Spleen (tissue), 11 donors: ENCODE measurements around the gene SIGLEC8. TPM values are rescaled to one million over a fixed set of nuclear protein-coding genes. Genes with fewer than 3 reads are reported as not detected.
"Not testable (repeated sequence)": the region's sequence is repeated elsewhere in the genome, so short reads cannot be mapped to it uniquely, and the experiment has no call there.

Experiments
- DNase-seq: peaks from one replicate; pipeline ENCODE4 v3.0.0-alpha.2; 2020
- H3K27ac ChIP-seq, 8 donors: fragments of 200-600 bp; sonication (generic) in 7 of 8; 1 replicate in 4 of 8; 2 replicates in 4 of 8; pipeline versions ENCODE4 v1.5.0 to v1.8.0; 2016 to 2021; ENCODE audit warnings: inconsistent platforms in 4 of 8, mild to moderate bottlenecking in 4 of 8, moderate library complexity in 1 of 8
- H3K27me3 ChIP-seq, 7 donors: fragments of 200-600 bp; sonication (generic) in 6 of 7; replicated peaks in 1 of 7; 1 replicate in 4 of 7; 2 replicates in 3 of 7; pipeline versions ENCODE4 v1.5.0 to v1.8.0; 2016 to 2021; ENCODE audit warnings: inconsistent platforms in 3 of 7, mild to moderate bottlenecking in 1 of 7
- H3K36me3 ChIP-seq, 6 donors: fragments of 200-600 bp; sonication (generic) in 5 of 6; 1 replicate in 4 of 6; 2 replicates in 2 of 6; pipeline versions ENCODE4 v1.5.0 to v1.8.0; 2016 to 2021; ENCODE audit warnings: inconsistent platforms in 2 of 6
- H3K4me1 ChIP-seq, 6 donors: fragments of 200-600 bp; sonication (generic) in 5 of 6; 1 replicate in 3 of 6; 2 replicates in 3 of 6; pipeline versions ENCODE4 v1.5.0 to v1.8.0; 2016 to 2021; ENCODE audit warnings: inconsistent platforms in 3 of 6
- H3K4me3 ChIP-seq, 8 donors: fragments of 200-600 bp; sonication (generic) in 7 of 8; 1 replicate in 4 of 8; 2 replicates in 4 of 8; pipeline versions ENCODE4 v1.5.0 to v1.8.0; 2016 to 2021; ENCODE audit warnings: inconsistent platforms in 4 of 8, mild to moderate bottlenecking in 4 of 8, moderate library complexity in 2 of 8
- H3K9me3 ChIP-seq, 8 donors: fragments of 200-600 bp; sonication (generic) in 7 of 8; 1 replicate in 4 of 8; 2 replicates in 4 of 8; pipeline versions ENCODE4 v1.5.0 to v1.8.0; 2016 to 2021; ENCODE audit warnings: inconsistent platforms in 4 of 8
- POLR2A ChIP-seq, 3 donors: fragments of 450-650 bp; IDR thresholded peaks; one replicate each; pipeline ENCODE4 v1.5.1; 2017; ENCODE audit warnings: antibody characterized with exemption in 3 of 3, mild to moderate bottlenecking in 1 of 3
- POLR2AphosphoS5 ChIP-seq, 3 donors: sonication (generic); formaldehyde crosslinking; IDR thresholded peaks; one replicate each; pipeline ENCODE4 v1.5.1; 2017; ENCODE audit warnings: antibody characterized with exemption in 3 of 3
- WGBS, 5 donors: extraction: QIAGEN DNeasy Blood & Tissue Kit in 3 of 5; methylation state at CpG; one replicate each; pipeline versions ENCODE4 v1.1.5 to v1.1.7; 2013 to 2018; 5-methylcytosine and 5-hydroxymethylcytosine counted together
- intact Hi-C: fragments of 100-400 bp; cut with DNase I; formaldehyde crosslinking; loops from one replicate; pipeline ENCODE4 v1.15.0; 2023; ENCODE audit warnings: low total_unique reads
- polyA plus RNA-seq, 3 donors: library from polyadenylated mRNA; stranded (reverse); fragments of 200-250 nt; gene quantifications; one replicate each; pipeline ENCODE4 v1.2.1, GENCODE V29; 2013
- total RNA-seq, 7 donors: library from RNA; depleted of rRNA in 3 of 7; stranded (reverse); fragments of >200 nt in 3 of 7; fragmentation: NEBNext Ultra II Directional in 4 of 7; extraction: Animal tissue kit (Norgen Biotek cat#: 25700) in 4 of 7; gene quantifications; one replicate each; pipeline versions ENCODE4 v1.1.0 to v1.2.1, GENCODE V29; 2016 to 2021
- TF ChIP-seq, protein P1 (sequence below), 11 experiments: fragments of 200-600 bp in 7 of 11; fragments of 450-650 bp in 4 of 11; sonication (generic) in 4 of 11; IDR thresholded peaks in 8 of 11; conservative IDR thresholded peaks in 3 of 11; 1 replicate in 7 of 11; 2 replicates in 4 of 11; pipeline versions ENCODE4 v1.4.0 to v1.8.0; 2016 to 2021; ENCODE audit warnings: antibody characterized with exemption in 11 of 11, inconsistent platforms in 4 of 11, mild to moderate bottlenecking in 1 of 11
- donor health status: healthy with polysubstance abuse.
- donor health status: DM: no; HTN: no; CAD: no; lungs with moderate emphysema.
- donor health status: DM: no; HTN: no; CAD: no.
- donor health status: Bipolar disorder and iron deficiency.
- donor health status: healthy.
- donor health status: DM: no; HTN: no; CAD: no.
- donor health status: DM: yes; HTN: yes; CAD: no.

Gene SIGLEC8
- total and polyA plus RNA-seq, 10 donors = 1.1 to 39.3 (median 6.2) TPM

DNA sequence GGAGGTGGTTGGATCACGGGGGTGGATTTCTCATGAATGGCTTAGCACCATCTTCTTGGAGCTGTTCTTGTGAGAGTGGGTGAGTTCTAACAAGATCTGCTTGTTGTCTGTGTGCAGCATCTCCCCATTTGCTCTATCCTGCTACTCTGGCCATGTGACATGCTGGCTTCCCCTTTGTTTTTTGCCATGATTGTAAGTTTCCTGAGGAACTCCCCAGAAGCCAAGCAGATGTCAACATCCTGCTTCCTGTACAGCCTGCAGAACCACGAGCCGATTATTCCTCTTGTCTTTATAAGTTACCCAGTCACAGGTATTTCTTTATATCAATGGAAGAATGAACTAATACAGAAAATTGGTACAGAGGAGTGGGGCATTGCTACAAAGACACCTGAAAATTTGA, 45.6 kb upstream of the SIGLEC8 start:
- TF ChIP-seq POLR2A (IDR thresholded peaks at IDR 0.05) (no peak), POLR2AphosphoS5 (IDR thresholded peaks at IDR 0.05) (no peak)
- TF ChIP-seq, protein P1, sequence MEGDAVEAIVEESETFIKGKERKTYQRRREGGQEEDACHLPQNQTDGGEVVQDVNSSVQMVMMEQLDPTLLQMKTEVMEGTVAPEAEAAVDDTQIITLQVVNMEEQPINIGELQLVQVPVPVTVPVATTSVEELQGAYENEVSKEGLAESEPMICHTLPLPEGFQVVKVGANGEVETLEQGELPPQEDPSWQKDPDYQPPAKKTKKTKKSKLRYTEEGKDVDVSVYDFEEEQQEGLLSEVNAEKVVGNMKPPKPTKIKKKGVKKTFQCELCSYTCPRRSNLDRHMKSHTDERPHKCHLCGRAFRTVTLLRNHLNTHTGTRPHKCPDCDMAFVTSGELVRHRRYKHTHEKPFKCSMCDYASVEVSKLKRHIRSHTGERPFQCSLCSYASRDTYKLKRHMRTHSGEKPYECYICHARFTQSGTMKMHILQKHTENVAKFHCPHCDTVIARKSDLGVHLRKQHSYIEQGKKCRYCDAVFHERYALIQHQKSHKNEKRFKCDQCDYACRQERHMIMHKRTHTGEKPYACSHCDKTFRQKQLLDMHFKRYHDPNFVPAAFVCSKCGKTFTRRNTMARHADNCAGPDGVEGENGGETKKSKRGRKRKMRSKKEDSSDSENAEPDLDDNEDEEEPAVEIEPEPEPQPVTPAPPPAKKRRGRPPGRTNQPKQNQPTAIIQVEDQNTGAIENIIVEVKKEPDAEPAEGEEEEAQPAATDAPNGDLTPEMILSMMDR (IDR thresholded peaks at IDR 0.05 in 8 of 11, conservative IDR thresholded peaks at IDR 0.05 in 3 of 11) = no peak
- peaks cover 0 to 12% (median 0%) of the 10 kb centered on the region in 8 donors for H3K9me3 ChIP-seq
- peaks cover 0 to 34% (median 12%) of the 10 kb centered on the region in 6 donors for H3K4me1 ChIP-seq
- H3K27ac ChIP-seq = peak overlapping the region in 3 of 8 donors; percentile 28 to 60 (median 38)
- H3K27me3 ChIP-seq = peaks cover 0 to 15% (median 0%) of the 10 kb centered on the region in 7 donors
- H3K4me3 ChIP-seq = no peak overlapping the region
- WGBS, 5 donors = 38 to 53% (median 48%) methylated on average over 3 of the region's 3 CpGs
- no peaks in the 10 kb centered on the region for H3K36me3 ChIP-seq
- DNase-seq = no peak
- intact Hi-C loops = no loop called here

- TF ChIP-seq POLR2A (IDR thresholded peaks at IDR 0.05) = no peak
- TF ChIP-seq, protein P1 (IDR thresholded peaks at IDR 0.05 in 8 of 11, conservative IDR thresholded peaks at IDR 0.05 in 3 of 11) = no peak
- no peak for TF ChIP-seq POLR2AphosphoS5 (IDR thresholded peaks at IDR 0.05)
Measured at GRCh38 chr19:51503286-51503817, 45.1 kb upstream of the SIGLEC8 start.

GRCh38 chr19:51501594-51502263, 43.5 kb upstream of the SIGLEC8 start, which contains the start of gene SIGLEC12:
Gene SIGLEC12, minus strand, starts transcription at chr19:51501800. Its CDS starts 67 bp downstream, at chr19:51501733.
- H3K27ac ChIP-seq = peak within 1 kb of the TSS in 4 of 8 donors; percentile 53 to 72 (median 63)
- TF ChIP-seq POLR2A (IDR thresholded peaks at IDR 0.05) (no peak), POLR2AphosphoS5 (IDR thresholded peaks at IDR 0.05) (peak in 2 of 3 donors; percentile 65 to 67)
- TF ChIP-seq, protein P1 (IDR thresholded peaks at IDR 0.05 in 8 of 11, conservative IDR thresholded peaks at IDR 0.05 in 3 of 11) = peak in 1 of 11 experiments; percentile 12
- peak; percentile 89 for DNase-seq
- H3K27me3 ChIP-seq = peaks cover 0 to 8% (median 0%) of the 10 kb centered on the region in 7 donors
- H3K4me1 ChIP-seq = peaks cover 0 to 27% (median 11%) of the 10 kb centered on the region in 6 donors
- 27 to 46% (median 35%) methylated on average over 12 of the region's 12 CpGs for WGBS, 5 donors
- intact Hi-C loops = no loop called here
- H3K36me3 ChIP-seq = no peaks in the 10 kb centered on the region
- peak within 1 kb of the TSS in 3 of 8 donors; percentile 7 to 52 (median 38) for H3K4me3 ChIP-seq
- H3K9me3 ChIP-seq = peaks cover 0 to 12% (median 0%) of the 10 kb centered on the region in 8 donors

More at GRCh38 chr19:51503286-51503817, 45.1 kb upstream of the SIGLEC8 start:
- peak overlapping the region in 3 of 8 donors; percentile 37 to 60 (median 38) for H3K27ac ChIP-seq
- peaks cover 0 to 28% (median 11%) of the 10 kb centered on the region in 6 donors for H3K4me1 ChIP-seq
- peaks cover 0 to 10% (median 0%) of the 10 kb centered on the region in 7 donors for H3K27me3 ChIP-seq
- intact Hi-C loops = no loop called here
- WGBS, 5 donors = 33 to 56% (median 52%) methylated on average over 5 of the region's 5 CpGs
- H3K36me3 ChIP-seq = no peaks in the 10 kb centered on the region
- no peak overlapping the region for H3K4me3 ChIP-seq
- DNase-seq = no peak
- peaks cover 0 to 12% (median 0%) of the 10 kb centered on the region in 8 donors for H3K9me3 ChIP-seq

- Histone ChIP-seq H3K27ac (peak overlapping the region in 3 of 8 donors; percentile 53 to 72 (median 66)), H3K4me3 (peak overlapping the region in 3 of 8 donors; percentile 7 to 52 (median 38)), H3K9me3 (peaks cover 0 to 12% (median 0%) of the 10 kb centered on the region in 8 donors), H3K4me1 (peaks cover 0 to 27% (median 11%) of the 10 kb centered on the region in 6 donors)
- 48 to 73% (median 61%) methylated on average over 4 to 8 of the region's 8 CpGs for WGBS, 5 donors
- H3K27me3 ChIP-seq, H3K36me3 ChIP-seq, DNase-seq, intact Hi-C loops: not testable (repeated sequence)
Measured at GRCh38 chr19:51500931-51501330, 42.7 kb upstream of the SIGLEC8 start.
